AG04449 (cell line): ENCODE measurements around the gene APMAP.

Source experiments
- CTCF ChIA-PET: fragments of 350-600 bp; formaldehyde crosslinking; extraction: SDS; loops from one replicate; lab custom pipeline; 2021; ENCODE audit warnings: antibody characterized with exemption; lab: Yijun Ruan, JAX
- POLR2A ChIA-PET: fragments of 400-600, 350-600 bp; formaldehyde crosslinking; extraction: SDS; loops from one replicate; lab custom pipeline; 2020; ENCODE audit warnings: antibody characterized with exemption, inconsistent platforms; lab: Yijun Ruan, JAX
- DNase-seq: peaks from one replicate; pipeline ENCODE4 v3.0.0-alpha.2; 2010; ENCODE audit warnings: low read depth, low spot score
- H3K4me3 ChIP-seq: 2 replicates; pipeline ENCODE4 v1.5.1; 2011; ENCODE audit warnings: low read depth, mild to moderate bottlenecking, control low read depth, low read length
- TF ChIP-seq, protein P1 (sequence below): IDR thresholded peaks from one replicate; pipeline ENCODE4 v1.5.1; 2011; ENCODE audit warnings: mild to moderate bottlenecking, moderate library complexity, low read length, control low read depth, inconsistent platforms; ENCODE audit not compliant: insufficient read depth; ENCODE audit errors: missing control alignments

APMAP gene

DNA sequence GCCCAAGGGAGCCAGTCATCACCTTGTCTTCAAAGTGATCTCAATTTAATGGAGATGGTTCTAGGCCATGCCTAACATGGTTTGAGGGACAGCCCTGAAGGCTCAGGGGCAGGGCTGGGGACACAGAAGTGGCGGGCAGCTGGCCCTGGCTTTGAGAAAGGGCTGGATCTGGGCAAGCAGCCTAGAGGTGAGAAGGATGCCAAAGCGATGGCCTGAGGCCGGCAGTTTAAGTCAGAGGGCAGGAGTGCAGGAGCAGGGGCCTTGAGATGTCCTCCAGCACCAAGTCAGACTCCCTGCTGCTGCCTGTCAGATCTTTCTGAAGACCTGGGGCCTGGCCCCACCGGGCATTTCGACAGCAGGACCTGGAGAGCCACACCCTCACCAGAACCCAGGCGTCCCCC lies 28.4 kb upstream of the APMAP start:
- CTCF ChIA-PET: no interaction called here
- DNase-seq: no peak
- TF ChIP-seq, protein P1, sequence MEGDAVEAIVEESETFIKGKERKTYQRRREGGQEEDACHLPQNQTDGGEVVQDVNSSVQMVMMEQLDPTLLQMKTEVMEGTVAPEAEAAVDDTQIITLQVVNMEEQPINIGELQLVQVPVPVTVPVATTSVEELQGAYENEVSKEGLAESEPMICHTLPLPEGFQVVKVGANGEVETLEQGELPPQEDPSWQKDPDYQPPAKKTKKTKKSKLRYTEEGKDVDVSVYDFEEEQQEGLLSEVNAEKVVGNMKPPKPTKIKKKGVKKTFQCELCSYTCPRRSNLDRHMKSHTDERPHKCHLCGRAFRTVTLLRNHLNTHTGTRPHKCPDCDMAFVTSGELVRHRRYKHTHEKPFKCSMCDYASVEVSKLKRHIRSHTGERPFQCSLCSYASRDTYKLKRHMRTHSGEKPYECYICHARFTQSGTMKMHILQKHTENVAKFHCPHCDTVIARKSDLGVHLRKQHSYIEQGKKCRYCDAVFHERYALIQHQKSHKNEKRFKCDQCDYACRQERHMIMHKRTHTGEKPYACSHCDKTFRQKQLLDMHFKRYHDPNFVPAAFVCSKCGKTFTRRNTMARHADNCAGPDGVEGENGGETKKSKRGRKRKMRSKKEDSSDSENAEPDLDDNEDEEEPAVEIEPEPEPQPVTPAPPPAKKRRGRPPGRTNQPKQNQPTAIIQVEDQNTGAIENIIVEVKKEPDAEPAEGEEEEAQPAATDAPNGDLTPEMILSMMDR: no peak
- no peak overlapping the region for H3K4me3 ChIP-seq
- POLR2A ChIA-PET: no interaction called here

- no peak for DNase-seq
- ChIA-PET CTCF (interaction anchor here (1.2 to 2.1 kb wide), 2 partner anchors 26 to 45 kb away, joined by 3 to 7 read pairs; no protein-coding TSS in a partner anchor), POLR2A (no interaction called here)
- TF ChIP-seq, protein P1: no peak
- H3K4me3 ChIP-seq: no peak overlapping the region
Observed at GRCh38 chr20:25020345-25020744, 27.8 kb upstream of the APMAP start.

DNA sequence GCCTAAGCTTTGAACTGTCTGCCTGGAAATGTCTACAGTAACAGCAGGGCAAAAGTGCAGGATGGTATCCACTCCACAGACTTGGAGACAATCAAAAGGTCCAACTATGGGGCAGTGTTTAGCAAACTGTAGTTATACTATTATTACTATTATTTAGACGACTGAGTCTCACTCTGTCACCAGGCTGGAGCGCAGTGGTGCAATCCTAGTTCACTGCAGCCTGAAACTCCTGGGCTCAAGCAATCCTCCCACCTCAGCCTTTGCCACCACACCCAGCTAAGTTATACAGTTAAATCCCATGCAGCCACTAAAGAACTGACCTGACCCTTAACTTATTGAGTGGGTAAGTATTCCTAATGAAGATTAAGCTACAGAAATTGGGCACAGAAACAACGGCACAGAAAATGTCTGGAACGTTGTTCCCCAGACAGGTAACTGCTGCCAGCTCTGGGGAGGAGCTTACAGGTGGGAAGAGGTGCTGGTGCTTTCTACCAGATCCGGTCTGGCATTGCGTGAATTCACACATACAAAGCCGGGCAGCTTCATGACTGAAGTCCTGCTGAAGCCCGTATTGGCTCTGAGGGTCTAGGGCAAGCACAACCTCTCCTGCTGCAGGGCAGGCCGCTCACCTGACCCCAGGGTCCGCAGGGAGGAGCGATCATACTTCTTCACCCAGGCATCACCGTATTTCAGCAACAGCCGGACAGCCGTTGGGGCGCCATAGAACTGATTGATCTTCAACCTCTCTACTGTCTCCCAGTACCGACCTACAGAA lies 27.0 kb upstream of the APMAP start:
- ChIA-PET CTCF (interaction anchor here (1.2 to 2.1 kb wide), 2 partner anchors 26 to 45 kb away, joined by 3 to 7 read pairs; no protein-coding TSS in a partner anchor), POLR2A (no interaction called here)
- H3K4me3 ChIP-seq: no peak overlapping the region
- no peak for DNase-seq
- TF ChIP-seq, protein P1: no peak

DNA sequence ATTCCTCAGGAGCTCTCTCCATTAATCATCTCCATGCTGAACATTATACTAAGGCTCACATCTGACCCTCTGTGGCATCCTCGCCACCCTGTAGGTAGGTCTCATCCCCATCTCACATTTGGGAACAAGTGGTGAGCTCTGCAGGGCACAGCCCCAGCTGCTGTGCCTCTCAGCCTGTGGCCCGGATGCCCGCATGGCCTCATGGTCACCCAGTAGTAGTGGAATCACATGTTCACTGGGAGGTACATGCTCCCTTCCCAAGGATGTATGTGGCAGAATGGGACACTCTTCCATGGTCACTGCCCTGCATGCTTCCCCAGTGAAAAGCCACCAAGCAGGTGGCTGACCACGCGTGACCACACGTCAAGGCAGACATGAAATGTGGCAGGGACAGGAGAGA lies 26.3 kb upstream of the APMAP start:
- CTCF ChIA-PET: interaction anchor here (2.1 kb wide), 1 partner anchor 46 kb away, joined by 7 read pairs; no protein-coding TSS in a partner anchor
- DNase-seq: no peak
- POLR2A ChIA-PET: no interaction called here
- H3K4me3 ChIP-seq: no peak overlapping the region
- TF ChIP-seq, protein P1: no peak

DNA sequence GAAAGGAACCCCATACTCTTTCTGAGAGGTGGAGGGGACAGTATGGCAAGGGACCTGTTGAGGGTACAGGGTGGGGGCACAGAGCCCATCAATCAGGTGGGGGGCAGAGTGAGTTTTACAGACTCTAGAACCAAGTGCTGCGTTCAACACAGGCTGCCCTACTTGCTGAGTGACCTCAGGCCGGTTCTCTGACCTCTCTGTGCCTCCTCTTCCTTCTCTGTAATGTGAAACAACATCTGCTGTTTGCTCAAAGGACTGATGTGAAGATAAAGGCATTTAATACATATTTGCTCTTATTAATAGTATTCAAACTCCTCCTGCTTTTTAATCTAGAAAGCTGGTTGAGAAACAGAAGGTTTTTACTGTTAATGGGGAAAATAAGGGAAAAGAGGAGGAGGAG lies 25.9 kb upstream of the APMAP start:
- TF ChIP-seq, protein P1: no peak
- POLR2A ChIA-PET: no interaction called here
- no peak overlapping the region for H3K4me3 ChIP-seq
- CTCF ChIA-PET: interaction anchor here (2.1 kb wide), 1 partner anchor 46 kb away, joined by 7 read pairs; no protein-coding TSS in a partner anchor
- DNase-seq: no peak

- no peak overlapping the region for H3K4me3 ChIP-seq
- DNase-seq: no peak
- TF ChIP-seq, protein P1: no peak
- ChIA-PET CTCF (interaction anchor here (1.3 kb wide), 1 partner anchor 23 kb away, joined by 5 read pairs; no protein-coding TSS in a partner anchor), POLR2A (no interaction called here)
Observed at GRCh38 chr20:25017257-25017803, 24.8 kb upstream of the APMAP start.
